Activated T-cell treated with anti-CD3 and anti-CD28 coated beads, Interleukin-2, amount 50 U/mL, for 1 hour (primary cell): ENCODE data around the gene ZEB1.
"Not testable (repeated sequence)": the region's sequence is repeated elsewhere in the genome, so short reads cannot be mapped to it uniquely, and the experiment has no call there.

Source experiments
- DNase-seq: peaks from one replicate; pipeline ENCODE4 v3.0.0-alpha.2; 2020

Gene ZEB1

GRCh38 chr10:31372439-31372838 lies 53.4 kb downstream of the ZEB1 start:
- no peak for DNase-seq

DNA sequence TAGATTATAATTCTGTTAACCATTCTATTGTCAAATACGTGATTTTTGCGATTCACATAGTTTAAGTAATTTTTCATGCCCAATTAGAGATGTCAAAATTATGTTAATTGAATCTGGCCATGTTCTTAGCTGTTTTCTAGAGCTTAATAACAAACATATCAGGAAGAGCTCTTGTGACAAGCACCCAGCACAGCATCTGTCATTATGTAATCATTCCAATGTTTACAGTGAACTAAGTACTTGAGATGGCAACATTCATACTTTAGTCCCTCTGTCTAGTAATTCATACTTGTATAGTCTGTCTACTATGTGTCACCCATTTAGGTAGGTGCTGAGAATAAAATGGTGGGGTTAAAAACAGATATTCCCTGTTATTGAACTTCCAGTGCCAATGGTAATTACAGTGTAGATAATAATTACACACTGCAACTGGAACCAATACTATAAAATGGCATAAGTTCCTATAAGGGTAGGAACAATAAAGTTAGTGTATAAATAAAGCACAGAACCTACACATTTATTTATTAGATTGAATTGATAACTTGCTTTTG lies 55.2 kb downstream of the ZEB1 start:
- no peak for DNase-seq

- DNase-seq, result no peak
Observed at GRCh38 chr10:31381171-31381570, 62.2 kb downstream of the ZEB1 start.

GRCh38 chr10:31381766-31382316 lies 62.8 kb downstream of the ZEB1 start:
- DNase-seq, result no peak

GRCh38 chr10:31383810-31384588 lies 65.0 kb downstream of the ZEB1 start:
- DNase-seq, result no peak

- DNase-seq, result no peak
Observed at GRCh38 chr10:31384589-31384949, 65.6 kb downstream of the ZEB1 start.

DNA sequence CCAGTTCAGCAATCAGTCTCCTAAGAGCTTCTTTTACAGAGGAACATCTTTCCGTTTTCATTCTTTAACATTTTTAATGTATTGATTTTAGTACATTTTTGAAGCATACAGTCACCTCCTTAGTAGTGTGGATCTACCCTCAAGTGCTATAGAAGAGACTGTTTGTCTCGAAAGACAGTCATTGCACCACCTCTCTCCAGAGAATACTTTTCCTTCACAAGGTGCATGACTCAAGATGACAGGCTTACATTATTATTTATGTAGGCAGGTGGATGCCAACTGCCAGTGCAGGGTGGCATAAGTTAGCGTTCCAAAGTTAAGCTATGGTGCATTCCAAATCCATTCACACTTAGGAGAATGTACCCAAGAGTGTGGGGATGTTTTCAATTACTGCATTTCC lies 71.8 kb downstream of the ZEB1 start:
- DNase-seq, result no peak

- DNase-seq, result no peak
Observed at GRCh38 chr10:31393844-31394243, 74.8 kb downstream of the ZEB1 start.

DNA sequence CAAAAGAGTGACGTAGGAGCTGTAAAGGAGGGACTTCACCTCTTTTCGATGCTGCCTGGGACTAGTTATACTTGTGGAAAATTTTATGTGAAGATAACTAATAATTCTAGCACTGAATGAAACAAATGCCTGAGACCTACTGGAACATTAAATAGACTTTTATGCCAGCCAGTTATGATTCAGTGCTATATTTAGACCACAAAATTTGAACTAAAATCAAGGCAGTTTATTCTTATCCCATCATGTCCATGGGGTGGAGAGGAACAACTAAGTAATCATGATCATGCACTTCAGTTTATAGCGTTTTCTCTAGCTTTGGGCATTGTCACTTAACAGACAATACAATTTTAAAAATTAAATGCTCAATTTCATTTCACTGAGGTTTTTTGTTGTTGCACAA lies 76.7 kb downstream of the ZEB1 start:
- no peak for DNase-seq

DNA sequence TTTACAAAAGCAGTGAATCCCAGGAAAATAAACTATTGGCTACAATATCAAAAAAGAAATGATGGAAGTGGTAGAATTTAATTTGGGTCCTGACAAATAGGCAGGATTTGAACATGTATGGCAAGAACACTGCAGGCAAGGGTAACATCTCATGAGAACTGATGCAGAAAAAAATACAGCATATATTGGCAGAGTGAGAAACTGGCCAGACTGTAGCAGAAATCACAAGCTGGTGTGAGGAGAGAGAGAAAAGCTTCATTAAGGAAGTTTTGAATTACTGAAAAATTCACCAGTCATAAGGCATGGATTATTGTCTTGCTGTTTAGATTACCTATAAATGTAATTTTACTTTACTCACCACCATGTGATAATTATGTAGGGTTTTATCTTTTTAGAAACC lies 77.4 kb downstream of the ZEB1 start:
- no peak for DNase-seq

GRCh38 chr10:31397852-31398251 lies 78.8 kb downstream of the ZEB1 start:
- DNase-seq, result no peak

- no peak for DNase-seq
Observed at GRCh38 chr10:31399171-31399570, 80.2 kb downstream of the ZEB1 start.

DNA sequence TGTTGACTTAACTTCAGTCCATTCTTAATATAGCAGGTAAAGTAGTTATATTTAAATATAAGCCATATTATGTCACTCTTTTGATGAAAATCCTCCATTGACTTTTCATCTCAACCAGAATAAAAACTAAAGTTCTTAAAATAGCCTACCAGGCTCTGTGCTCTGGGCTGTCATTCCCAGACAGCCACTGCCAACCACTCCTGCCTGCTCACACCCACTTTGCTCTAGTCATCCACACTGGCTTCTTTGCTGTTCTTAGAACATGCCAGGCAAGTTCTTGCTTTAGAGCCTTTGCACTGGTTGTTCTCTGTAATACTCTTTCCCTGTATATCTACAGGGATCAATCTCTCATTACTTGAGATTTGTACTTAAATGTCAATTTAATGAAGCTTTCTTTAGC lies 80.6 kb downstream of the ZEB1 start:
- no peak for DNase-seq

DNA sequence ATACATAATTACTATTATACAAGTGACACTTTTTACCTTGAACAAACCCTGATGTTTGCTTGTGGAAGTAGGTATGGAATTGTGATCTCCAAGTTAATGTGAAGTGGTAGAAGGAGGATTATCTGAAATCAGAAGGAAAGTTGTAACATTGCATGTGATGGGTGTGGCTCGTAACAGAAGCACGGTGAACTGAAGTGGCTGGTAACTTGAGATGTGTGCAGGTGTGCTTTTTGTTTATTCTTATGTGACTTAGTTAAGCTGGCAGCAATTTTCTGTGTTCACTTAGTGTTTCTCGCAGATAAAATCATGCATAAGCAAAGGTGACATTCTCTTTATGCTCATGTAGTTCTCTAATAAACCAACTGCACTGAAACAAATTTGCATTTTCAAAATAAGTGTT lies 82.3 kb downstream of the ZEB1 start:
- DNase-seq, result no peak

DNA sequence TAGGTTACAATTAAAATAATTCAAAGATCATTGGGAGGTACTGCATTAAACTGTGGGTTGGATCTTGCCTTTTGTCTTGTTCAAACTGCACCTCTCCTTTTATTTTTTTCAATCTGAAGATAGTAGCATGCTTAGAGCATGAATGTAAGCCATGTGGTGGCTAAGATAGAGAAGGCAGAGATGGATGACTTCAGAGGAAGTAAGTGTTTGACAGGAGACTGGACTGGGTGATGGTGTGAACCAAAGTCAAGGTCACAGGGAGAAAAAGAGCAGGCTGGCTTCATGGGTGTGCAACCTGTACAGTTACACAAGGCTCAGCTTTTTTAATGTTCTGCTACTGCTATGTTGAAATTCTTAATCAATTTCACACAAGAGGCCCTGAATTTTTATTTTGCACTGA lies 85.6 kb downstream of the ZEB1 start:
- no peak for DNase-seq

DNA sequence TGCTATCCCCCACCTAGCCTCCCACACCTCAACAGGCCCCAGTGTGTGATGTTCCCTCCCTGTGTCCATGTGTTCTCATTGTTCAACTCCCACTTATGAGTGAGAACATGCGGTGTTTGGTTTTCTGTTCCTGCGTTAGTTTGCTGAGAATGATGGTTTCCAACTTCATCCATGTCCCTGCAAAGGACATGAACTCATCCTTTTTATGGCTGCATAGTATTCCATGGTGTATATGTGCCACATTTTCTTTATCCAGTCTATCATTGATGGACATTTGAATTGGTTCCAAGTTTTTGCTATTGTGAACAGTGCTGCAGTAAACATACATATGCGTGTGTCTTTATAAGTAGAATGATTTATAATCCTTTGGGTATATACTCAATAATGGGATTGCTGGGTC lies 86.8 kb downstream of the ZEB1 start:
- not testable (repeated sequence) for DNase-seq

GRCh38 chr10:31412397-31412796 lies 93.4 kb downstream of the ZEB1 start:
- not testable (repeated sequence) for DNase-seq

DNA sequence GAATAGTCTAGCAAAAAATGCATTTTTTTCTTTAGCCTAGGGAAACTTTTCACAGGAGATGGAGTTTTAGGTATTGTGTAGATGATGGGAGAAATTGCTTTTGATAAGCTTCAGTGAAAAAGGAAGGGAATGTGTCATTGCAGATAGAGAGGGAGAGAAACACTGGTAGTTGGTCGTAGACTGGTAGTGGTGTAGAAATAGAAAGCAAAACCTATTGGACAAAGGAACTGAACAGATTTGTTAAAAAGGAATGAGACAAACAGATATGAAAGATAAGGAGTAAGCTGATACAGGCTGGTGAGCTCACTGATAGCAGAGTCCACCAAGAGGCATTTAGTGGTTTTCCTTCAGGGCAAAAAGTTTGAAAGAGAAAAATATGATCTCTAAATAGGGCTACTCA lies 94.3 kb downstream of the ZEB1 start:
- DNase-seq, result no peak

DNA sequence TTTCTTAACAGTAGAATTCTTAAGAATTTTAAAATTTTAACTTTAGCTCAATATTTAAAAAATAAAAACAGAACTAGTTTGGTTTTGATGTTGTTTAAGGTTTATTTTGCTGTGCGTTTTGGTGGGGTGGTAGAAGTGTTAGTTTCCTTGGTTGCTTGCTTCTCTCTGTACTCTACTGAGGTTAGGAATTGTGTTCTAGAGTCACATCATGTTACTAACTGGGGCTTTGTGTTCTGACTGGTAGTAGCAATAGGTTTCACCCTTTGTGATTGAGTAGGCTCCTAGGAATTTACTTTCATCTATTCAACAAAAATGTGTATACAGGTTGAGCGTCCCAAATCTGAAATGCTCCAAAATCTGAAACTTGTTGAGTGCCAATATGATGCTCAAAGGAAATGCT lies 99.5 kb downstream of the ZEB1 start:
- no peak for DNase-seq

DNA sequence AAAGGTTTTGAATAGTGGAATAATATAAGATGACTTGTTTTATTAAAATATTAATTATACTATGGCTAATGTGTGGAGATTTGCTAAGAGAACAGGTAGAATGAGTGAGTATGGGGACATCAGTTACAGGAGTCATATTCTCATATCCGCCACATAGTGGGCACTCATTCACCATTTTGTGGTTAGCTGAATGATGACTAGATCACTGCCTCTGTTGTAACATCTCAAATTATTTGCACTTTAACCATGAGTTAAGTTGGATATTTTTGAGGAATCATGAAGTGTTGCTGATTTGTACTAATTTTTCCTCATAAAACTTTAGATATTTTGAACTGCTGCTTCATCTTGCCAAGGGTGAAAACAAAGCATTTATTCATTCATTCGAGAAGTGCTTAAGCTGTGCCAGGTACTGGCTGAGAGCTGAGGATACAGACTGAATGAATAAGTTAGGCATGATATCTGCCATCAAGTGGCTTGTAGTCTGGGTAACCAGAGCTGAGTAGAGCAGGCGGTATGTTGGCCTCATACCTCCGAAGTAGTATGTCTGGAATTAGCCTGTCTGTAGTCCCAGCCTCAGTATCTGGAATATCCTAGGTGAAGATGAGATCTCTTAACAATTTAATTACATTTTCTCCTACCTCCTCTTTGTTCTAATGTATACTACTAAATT lies 100.5 kb downstream of the ZEB1 start:
- DNase-seq, result no peak

DNA sequence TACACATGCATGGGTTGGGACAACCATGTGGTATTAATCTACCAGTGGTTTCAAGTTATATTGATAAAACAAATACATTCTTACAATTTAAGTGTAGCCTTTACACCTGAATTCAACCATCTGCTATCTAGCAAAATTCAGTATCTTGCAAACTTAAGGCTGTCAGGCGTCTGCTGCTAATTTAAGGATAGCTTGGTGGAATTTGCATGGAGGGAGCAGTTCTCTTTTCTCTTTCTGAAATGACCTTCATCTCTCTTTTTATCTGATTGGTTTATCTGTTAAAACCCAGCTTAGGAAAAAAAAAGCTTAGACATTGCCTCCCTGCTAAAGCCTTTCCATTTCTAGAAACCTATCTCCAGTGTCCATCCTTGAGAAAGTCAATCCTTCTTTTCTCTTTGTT lies 102.3 kb downstream of the ZEB1 start:
- no peak for DNase-seq

DNA sequence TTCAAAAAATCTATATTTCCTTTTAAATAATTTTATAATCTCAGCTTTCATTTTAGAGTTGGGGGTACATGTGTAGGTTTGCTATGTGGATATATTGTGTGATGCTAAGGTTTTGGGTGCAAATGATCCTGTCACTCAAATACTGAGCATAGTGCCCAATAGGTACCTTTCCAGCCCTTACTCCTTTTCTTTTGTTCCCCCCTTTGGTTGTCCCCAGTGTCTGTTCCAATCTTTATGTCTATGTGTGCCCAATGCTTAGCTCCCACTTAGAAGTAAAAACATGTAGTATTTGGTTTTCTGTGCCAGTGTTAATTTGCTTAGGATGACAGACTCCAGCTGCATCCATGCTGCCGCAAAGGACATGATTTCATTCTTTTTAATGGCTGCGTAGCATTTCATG lies 103.6 kb downstream of the ZEB1 start:
- no peak for DNase-seq

DNA sequence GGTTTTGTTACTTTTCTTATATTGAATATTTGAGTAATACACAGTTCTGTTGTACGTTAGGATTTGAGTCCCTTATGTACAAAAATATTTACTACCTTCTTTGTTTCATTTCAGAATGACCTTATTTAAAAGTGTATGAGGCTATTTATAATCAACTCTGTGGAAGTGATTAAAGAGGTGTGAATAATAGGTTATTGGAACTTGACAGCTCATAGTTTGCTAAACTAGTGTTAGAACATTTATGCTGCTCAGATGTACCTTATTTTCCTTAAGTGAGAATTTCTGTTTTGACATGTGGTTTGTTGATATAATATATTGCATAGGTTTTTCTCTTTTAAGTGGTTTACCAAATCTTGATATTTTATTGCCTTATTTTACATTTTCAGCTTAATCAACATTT lies 105.5 kb downstream of the ZEB1 start:
- no peak for DNase-seq

GRCh38 chr10:31426401-31426800 lies 107.4 kb downstream of the ZEB1 start:
- DNase-seq, result no peak
